GM12872 (cell line): ENCODE results near the gene IMMP2L.

Experiments used
- CTCF ChIP-seq: IDR thresholded peaks from 3 replicates; pipeline ENCODE4 v1.5.1; 2011; ENCODE audit warnings: low read depth, mild to moderate bottlenecking, low read length, moderate library complexity; ENCODE audit not compliant: insufficient read depth

Gene IMMP2L

GRCh38 chr7:111511845-111512244, 50.4 kb downstream of the IMMP2L start:
- no peak for TF ChIP-seq CTCF

DNA sequence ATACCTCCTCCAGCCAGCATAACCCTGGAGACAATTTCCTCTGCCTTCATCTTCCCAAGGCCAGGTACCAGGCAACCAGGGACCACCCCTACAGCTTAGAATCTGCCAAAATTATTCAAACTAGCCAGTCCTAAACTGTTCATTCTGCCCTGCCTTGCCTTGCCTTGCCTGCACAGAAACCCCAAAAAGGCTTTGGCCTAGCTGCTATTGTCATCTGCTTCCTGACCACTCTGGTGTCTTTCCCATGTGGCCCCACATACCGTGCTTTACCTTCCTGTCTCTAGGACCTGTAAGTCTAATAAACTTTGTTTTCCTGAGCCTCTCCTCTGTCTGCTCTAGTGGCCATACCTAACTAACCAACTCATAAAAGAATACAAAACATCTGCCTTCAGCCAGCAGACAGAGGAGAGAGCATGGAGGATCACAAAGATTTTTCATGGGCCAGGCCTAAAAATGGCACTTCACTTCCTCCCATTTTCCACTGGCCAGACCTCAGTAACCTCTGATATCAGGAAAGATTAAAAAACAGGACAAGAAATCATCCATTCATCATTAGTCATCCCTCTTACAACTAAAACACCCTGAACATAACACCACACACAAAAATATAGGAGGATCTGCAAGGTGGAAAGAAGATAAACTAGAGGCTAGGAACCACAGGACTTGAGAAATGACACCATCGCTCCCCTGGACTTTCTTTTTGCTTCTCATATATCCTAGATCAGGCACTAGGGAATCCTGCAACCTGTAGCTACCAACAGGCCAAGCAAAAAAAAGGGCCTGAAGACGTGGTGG, 51.5 kb downstream of the IMMP2L start:
- no peak for TF ChIP-seq CTCF

GRCh38 chr7:111510062-111510461, 52.2 kb downstream of the IMMP2L start:
- TF ChIP-seq CTCF = no peak

GRCh38 chr7:111509288-111509687, 53.0 kb downstream of the IMMP2L start:
- TF ChIP-seq CTCF = no peak

DNA sequence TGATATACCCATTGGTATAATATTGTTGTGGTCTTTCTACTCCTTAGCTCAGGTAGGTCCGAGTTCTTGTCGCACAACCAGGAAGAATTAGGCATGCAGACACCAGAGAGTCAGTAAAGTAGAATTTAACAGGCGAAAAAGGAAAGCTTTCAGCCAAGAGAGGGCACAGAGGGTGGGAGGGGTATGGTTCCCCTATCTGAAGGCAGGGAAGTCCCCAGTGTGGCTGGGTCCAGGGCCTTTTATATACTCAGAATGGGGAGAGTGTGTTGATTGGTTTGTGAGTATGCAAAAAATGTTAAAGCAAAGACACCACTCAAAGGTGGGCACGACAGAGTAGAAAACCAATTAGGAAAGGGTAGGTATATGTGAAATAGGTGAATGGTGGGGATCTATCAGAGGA, 53.9 kb downstream of the IMMP2L start:
- TF ChIP-seq CTCF = no peak

DNA sequence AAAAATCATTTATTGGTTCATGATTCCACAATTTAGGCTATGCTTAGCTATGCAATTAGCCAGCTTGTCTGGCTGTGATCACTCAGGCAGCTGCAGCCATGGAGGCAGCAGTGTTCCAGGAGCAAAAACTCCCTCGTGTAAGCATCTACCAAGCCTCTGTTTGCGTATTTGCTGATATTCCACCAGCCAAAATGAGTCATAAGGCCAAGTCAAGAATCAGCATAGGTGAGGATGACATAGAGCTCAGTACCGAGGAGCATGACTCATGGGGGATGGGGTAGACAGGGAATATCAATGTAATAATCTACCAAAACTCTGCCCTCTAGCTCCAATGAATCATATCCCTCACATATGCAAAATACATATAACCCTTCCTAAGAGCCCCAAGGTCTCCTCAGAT, 63.3 kb downstream of the IMMP2L start:
- TF ChIP-seq CTCF = no peak

DNA sequence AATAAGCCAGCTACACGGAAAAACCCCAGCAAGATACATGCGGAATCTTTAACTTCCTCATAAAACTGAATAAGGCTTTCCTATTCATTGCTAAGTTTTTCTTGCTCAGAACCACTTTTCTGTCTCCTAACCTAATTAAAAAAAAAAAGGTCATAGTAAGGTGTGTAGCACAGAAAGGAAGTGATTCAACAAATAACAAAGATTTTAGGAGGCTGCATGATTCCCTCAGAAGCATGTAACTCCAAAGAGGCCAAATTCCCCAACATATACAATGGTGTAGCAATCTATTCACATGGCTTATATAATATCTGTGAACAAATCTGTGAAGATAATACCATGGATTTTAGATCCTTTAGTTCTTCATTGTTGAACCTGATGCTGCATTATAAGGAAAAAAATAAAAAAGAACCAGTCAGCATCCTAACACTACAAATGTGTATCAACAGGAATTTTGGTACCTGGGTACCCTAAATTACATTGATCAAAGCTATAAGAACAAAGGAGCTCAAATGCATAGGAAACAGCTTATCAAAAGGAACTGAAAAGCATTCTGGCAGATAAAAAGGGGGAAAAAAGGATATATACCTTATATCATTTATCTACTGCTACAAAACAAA, 63.8 kb downstream of the IMMP2L start:
- TF ChIP-seq CTCF = no peak
